Measurements from ENCODE around the gene POU2AF2. TPM values are rescaled to one million over a fixed set of nuclear protein-coding genes. Genes with fewer than 3 reads are reported as not detected.
"Not testable (repeated sequence)": the region's sequence is repeated elsewhere in the genome, so short reads cannot be mapped to it uniquely, and the experiment has no call there.

POU2AF2 gene
- polyA plus RNA-seq (ENCODE audit: insufficient read length in 12 of 12): under 1 TPM in 1 of 12 donors, not detected in 11; 0.14 TPM
- long read RNA-seq, donor 1: 0 reads
- long read RNA-seq, donor 2: 0 reads
- long read RNA-seq, donor 3: 0 reads
- long read RNA-seq, donor 4: 0 reads
- long read RNA-seq, donor 5: 0 reads
- long read RNA-seq, donor 6: 0 reads
- long read RNA-seq, donor 7: 0 reads
- long read RNA-seq, donor 8: 0 reads
- long read RNA-seq, donor 9: 0 reads
- long read RNA-seq, donor 10: 0 reads
- long read RNA-seq, donor 11: 0 reads

DNA sequence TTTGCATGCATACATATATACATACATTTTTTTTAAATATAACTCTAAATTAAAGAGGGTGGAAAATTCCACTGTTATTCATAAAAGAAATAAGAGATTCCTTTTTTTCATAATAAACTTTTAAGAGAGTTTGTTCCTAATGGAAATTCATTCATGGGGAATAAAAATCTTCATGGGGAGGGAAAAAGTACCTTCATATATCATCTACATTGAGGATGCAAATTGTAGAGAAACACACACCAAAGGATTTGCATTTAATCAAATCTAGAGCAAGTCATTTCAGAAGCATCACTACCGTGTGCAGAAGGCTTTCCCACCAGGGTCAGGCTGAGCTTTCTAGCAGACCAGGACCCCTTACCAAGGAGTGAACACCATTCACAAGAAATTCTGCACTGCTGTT lies at the start of gene POU2AF2:
TSS of gene POU2AF2 (plus strand) at position 301 of the 400 bp plus-strand sequence. CDS start 129 bp downstream, outside the sequence.
- DNase-seq: no peak

GRCh38 chr11:111200010-111200534 lies 45.5 kb upstream of the POU2AF2 start:
- no peak for DNase-seq

DNA sequence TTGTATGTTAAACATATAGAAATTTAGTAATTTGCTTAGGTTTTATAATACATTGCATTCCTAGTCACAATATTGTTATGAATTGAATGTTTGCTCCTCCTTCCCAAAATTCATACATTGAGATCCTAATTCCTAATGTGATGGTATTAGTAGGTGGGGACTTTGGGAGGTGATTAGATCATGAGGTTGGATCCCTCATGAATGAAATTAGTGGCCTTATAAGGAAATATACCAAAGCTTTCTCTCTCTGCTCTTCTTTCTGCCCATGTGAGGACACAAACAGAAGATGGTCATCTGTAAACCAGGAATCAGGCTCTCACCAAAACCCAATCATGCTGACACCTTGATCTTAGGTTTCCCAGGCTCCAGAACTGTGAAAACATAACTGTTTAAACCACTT lies 41.3 kb upstream of the POU2AF2 start:
- no peak for DNase-seq

DNA sequence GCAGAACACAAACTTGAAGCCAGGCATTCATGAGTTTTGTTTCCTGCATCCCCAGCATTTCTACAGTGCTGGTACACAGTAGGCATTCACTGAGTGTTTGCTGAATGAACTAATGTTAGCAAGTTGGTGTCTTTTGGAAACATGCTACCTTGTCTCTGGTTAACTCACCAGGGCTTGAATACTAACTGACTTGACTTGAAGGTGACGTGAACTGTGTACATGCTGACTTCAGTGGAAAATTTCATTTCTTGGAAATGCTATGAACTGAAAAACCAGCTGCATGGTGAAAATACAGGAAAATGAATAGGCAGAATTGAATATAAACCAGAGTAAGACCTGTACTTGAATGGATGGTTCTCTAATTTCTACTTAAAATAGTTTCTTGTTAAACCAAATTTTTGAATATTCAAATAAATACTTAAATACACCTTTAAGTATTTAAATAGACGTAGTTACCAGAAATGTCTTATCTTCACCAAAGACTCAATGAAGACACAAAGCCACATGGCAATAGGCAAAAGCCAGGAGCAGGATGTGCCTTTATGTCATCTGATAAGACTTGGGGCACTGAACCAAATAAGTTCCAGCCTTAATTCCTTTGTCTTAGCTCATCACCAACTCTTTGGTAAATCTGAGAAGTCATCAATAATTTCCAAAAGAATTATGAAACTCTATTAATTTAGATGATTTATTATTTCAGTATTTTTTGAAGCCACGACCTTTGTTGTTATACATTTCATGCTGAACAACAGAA lies 39.7 kb upstream of the POU2AF2 start:
- no peak for DNase-seq

GRCh38 chr11:111206472-111206871 lies 39.1 kb upstream of the POU2AF2 start:
- DNase-seq: no peak

DNA sequence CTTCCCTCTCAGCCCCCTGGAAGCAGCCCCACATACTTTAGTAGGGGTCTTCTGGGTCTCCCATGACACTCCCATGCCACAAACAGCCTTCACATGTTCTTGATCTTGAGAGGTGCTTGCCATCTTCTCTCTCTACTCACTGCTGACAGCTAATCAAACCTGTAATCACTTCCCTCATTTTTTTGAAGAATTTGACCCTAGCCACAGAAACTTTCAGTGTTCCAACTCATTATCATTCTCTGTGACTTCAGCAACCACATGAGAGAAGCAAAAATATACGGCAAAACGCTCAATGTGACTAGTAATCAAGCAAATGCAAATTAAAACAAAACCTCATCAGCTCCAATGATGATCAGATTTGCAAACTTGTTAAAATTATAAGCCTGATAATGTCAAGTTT lies 38.3 kb upstream of the POU2AF2 start:
- DNase-seq: no peak

DNA sequence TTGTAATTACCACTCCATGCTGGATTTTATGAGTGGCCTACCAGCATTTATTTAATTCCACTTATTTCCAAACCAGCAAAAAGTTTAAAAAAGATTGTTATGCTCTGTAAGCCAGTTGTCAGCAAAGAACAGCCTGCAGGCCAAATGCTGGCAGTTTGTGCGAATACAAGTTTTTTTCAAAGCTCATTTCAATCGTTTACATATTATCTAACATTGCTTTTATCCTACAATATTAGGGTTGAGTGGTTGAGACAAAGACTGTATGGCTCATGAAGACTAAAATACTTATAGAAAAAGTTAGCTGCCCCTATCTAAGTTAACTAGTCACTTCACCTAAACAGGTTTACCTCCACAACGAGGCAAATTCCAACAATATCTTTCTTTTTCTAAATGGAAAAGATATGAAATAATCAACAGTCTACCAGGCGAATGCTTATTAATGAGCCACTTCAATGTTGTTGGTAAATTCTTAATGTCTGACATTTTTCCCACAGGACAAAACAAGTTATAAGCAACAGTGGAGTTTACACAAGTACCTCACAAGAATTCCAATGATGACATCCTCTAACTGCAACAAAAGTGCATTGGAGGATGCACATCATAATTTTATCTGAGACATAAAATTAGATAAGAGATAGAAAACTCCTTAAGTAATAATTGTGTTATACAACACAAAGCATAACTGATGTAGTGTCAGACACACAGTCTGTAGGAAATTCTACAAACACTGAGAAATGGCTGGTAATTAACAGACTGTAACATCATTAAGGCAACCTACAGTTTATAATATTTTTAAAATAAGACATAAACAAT lies 35.8 kb upstream of the POU2AF2 start:
- no peak for DNase-seq

GRCh38 chr11:111213256-111213655 lies 32.3 kb upstream of the POU2AF2 start:
- DNase-seq: no peak

DNA sequence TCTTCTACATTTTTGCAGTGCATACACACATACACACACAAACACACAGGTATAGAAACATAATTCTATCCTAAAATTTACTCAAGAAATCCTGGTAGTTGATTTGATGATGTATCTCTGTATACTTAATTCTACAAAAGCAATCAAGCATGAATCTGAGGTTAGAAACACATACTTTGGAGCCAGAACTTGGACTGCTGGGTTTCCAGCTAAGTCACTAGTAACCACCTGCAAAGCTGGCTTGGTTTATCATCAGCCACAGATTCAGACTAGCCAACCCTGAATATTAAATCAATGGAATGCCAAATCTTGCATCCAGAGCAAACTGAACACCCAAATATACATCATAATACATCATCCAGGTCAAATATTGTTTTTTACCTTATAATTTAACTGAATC lies 24.8 kb upstream of the POU2AF2 start:
- no peak for DNase-seq

GRCh38 chr11:111221208-111221607 lies 24.3 kb upstream of the POU2AF2 start:
- no peak for DNase-seq

DNA sequence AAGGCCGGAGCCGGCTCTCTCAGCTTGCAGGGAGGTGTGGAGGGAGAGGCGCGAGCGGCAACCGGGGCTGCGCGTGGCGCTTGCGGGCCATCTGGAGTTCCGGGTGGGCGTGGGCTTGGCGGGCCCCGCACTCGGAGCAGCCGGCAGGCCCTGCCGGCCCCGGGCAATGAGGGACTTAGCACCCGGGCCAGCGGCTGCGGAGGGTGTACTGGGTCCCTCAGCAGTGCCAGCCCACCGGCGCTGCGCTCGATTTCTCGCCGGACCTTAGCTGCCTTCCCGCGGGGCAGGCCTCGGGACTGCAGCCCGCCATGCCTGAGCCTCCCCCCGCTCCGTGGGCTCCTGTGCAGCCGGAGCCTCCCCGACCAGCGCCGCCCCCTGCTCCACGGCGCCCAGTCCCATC lies 23.6 kb upstream of the POU2AF2 start:
- not testable (repeated sequence) for DNase-seq

DNA sequence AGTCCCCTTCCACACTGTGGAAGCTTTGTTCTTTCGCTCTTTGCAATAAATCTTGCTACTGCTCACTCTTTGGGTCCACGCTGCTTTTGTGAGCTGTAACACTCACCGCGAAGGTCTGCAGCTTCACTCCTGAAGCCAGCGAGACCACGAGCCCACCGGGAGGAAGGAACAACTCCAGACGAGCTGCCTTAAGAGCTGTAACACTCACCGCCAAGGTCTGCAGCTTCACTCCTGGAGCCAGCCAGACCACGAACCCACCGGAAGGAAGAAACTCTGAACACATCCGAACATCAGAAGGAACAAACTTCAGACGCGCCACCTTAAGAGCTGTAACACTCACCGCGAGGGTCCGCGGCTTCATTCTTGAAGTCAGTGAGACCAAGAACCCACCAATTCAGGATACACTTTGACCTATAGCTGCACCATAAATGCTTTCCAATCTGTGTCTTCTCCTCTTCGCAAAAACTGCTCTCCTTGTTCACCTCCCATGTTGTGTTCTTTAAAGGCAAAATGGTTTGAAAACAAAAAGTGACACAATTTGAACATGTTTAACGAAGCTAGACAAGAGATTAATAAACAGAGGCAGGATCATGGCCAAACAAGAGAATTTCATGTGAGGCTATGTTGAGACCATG lies 22.6 kb upstream of the POU2AF2 start:
- not testable (repeated sequence) for DNase-seq

DNA sequence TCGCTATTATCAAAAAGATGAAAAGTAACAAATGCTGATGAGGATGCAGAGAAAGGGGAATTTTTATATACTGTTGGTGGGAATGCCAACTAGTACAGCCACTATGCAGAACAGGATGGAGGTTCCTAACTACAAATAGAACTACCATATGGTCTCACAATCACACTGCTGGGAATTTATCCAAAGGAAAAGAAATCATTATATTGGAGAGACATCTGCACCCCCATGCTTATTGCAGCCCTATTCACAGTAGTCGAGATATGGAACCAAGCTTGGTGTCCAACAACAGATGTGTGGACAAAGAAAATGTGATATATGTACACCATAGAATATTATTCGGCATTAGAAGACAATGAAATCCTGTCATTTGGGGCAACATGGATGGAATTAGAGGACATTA lies 19.6 kb upstream of the POU2AF2 start:
- DNase-seq: no peak

- no peak for DNase-seq
Observed at GRCh38 chr11:111229604-111230003, 15.9 kb upstream of the POU2AF2 start.

- DNase-seq: no peak
Observed at GRCh38 chr11:111230122-111230465, 15.4 kb upstream of the POU2AF2 start.

GRCh38 chr11:111231836-111232235 lies 13.7 kb upstream of the POU2AF2 start:
- DNase-seq: no peak

GRCh38 chr11:111236383-111236782 lies 9.1 kb upstream of the POU2AF2 start:
- DNase-seq: no peak

DNA sequence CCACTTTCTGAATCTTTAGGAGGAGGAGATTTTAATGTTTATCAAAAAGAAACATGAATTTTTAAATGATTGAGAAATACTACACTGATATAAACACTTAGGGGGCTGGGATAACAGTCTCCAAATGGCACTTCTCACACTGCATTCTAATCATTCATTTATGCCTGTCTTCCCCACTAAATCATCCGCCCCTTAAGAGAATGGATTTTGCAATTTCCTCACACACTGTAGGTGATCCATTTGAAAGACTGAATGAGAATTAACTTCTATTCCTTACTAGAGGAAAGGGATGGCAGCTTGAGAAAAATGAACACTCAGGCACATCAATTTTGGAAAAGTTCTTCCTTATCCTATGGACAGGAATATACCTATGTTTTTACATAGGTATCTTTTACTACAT lies 7.6 kb upstream of the POU2AF2 start:
- no peak for DNase-seq

DNA sequence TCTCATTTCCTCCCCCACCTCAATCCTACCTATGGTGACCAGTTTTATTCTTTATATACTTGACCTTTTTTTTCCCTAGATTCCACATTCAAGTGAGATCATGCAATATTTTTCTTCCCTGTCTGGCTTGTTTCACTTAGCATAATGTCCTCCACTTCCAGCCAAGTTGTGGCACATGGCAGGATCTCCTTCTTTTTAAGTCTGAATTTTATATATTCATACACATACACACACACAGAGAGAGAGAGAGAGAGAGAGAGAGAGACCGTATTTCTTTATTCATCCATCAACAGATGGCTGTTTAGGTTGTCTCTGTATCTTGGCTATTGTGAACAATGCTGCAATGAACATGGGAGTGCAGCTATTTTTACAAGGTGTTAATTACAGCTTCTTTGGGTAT lies 1.4 kb downstream of the POU2AF2 start:
- no peak for DNase-seq

GRCh38 chr11:111250936-111251335 lies 5.4 kb downstream of the POU2AF2 start:
- no peak for DNase-seq

DNA sequence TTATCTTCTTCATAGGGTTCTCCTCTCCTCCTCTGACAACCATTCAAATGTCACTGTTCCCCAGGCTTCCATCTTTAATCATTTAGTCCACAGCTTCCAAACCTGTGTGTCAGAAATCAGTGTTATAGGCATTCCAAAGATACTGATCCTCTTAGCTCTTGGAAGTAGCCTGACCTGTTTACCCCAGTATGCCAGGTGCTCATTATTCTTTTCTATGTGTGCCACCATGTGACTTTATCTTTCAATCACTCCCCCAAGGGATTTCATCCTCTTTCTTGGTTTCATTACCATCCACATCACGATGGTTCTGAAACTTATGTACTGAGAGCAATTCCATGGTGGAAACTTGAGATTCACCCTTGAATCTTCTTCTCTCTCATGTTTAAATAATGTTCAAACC lies 7.6 kb downstream of the POU2AF2 start:
- DNase-seq: no peak

DNA sequence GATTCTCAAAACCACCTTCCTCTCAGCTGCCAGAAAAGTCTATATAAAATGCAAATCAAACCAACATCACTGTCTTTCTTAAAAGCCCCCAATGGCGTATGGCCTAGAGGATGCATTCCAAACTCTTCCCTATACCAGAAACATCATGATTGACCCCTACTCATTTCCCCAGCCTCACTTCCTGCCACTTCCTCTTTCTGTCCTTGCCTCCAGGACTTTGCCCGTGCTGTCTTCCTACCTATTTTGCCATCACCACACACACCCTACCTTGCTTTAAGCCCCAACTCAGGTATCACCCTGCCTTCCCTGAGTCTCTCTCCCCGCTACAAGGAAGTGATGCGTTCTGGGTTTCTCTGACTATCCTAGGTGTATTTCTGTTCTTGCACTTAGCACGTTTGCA lies 8.1 kb downstream of the POU2AF2 start:
- DNase-seq: no peak

All from muscle of arm (tissue), 14 donors.